GM12878 (cell line): ENCODE data around the gene VAV2. TPM values are rescaled to one million over a fixed set of nuclear protein-coding genes. Genes with fewer than 3 reads are reported as not detected.

Experiments
- ATAC-seq: fragments of 200-7000 bp; cut with Tn5 transposase; 3 replicates; pipeline ENCODE4 v1.9.1; 2020; ENCODE audit warnings: mild to moderate bottlenecking, moderate library complexity
- BruUV-seq: library from RNA; stranded (reverse); fragments of 400-500 nt; replicated peaks from 2 replicates; lab custom pipeline; 2021; lab: Mats Ljungman, UMichigan
- CTCF ChIA-PET: fragments of 300-600 bp; sonication (Branson Sonifier 250); formaldehyde crosslinking; extraction: SDS; loops from one replicate; lab custom pipeline; 2021; ENCODE audit warnings: inconsistent platforms; lab: Yijun Ruan, JAX
- POLR2A ChIA-PET: fragments of 350-600 bp; formaldehyde crosslinking; extraction: SDS; loops from one replicate; lab custom pipeline; 2021; ENCODE audit warnings: inconsistent platforms; lab: Charles Lee
- RAD21 ChIA-PET: fragments of 300-600 bp; sonication (Branson Sonifier 250); formaldehyde crosslinking; loops from one replicate; lab custom pipeline; 2023; ENCODE audit warnings: antibody characterized with exemption; ENCODE audit not compliant: unreplicated experiment; lab: Charles Lee
- SMC1A ChIA-PET: fragments of 300-600 bp; sonication (Branson Sonifier 250); formaldehyde crosslinking; loops from one replicate; lab custom pipeline; 2023; ENCODE audit not compliant: unreplicated experiment, uncharacterized antibody; lab: Charles Lee
- DNase-seq: peaks from one replicate; pipeline ENCODE4 v3.0.0-alpha.2; 2011; ENCODE audit warnings: low read depth, low spot score
- FAIRE-seq: peaks from 3 replicates; lab custom pipeline; 2011; peaks lifted over from hg19 to GRCh38; lab: Jason Lieb, UNC
- H2AFZ ChIP-seq: 2 replicates; pipeline ENCODE4 v1.6.0; 2011; ENCODE audit warnings: low read depth, low read length, control low read depth; ENCODE audit not compliant: control insufficient read depth
- H3K27ac ChIP-seq: 2 replicates; pipeline ENCODE4 v1.5.1; 2011; ENCODE audit warnings: control low read depth; ENCODE audit not compliant: control insufficient read depth, insufficient read depth
- H3K27me3 ChIP-seq, 2 experiments: replicated peaks in 1 of 2; 2 replicates each; pipeline versions ENCODE4 v1.6.0 to v1.6.1; 2011; ENCODE audit warnings: low read length in 1 of 2; ENCODE audit not compliant: control insufficient read depth in 2 of 2, insufficient read depth in 2 of 2
- H3K36me3 ChIP-seq, 2 experiments: 2 replicates each; pipeline ENCODE4 v1.5.1; 2011; ENCODE audit warnings: low read length in 1 of 2; ENCODE audit not compliant: control insufficient read depth in 2 of 2, insufficient read depth in 2 of 2
- H3K4me1 ChIP-seq: 2 replicates; pipeline ENCODE4 v1.6.1; 2011; ENCODE audit warnings: mild to moderate bottlenecking, low read length, moderate library complexity, mixed read lengths; ENCODE audit not compliant: control insufficient read depth, insufficient read depth
- H3K4me2 ChIP-seq: 2 replicates; pipeline ENCODE4 v1.6.0; 2011; ENCODE audit warnings: control low read depth; ENCODE audit not compliant: control insufficient read depth, insufficient read depth
- H3K4me3 ChIP-seq: fragments of 200-600 bp; sonication (generic); 2 replicates; pipeline ENCODE4 v1.5.1; 2016
- H3K79me2 ChIP-seq: 2 replicates; pipeline ENCODE4 v1.6.0; 2011; ENCODE audit warnings: low read length; ENCODE audit not compliant: control insufficient read depth, insufficient read depth
- H3K9ac ChIP-seq: 2 replicates; pipeline ENCODE4 v1.8.0; 2011; ENCODE audit warnings: low read length, control low read depth, mixed read lengths; ENCODE audit not compliant: control insufficient read depth, insufficient read depth
- H3K9me3 ChIP-seq: replicated peaks from 3 replicates; pipeline ENCODE4 v1.5.1; 2011; ENCODE audit warnings: mild to moderate bottlenecking, low read length; ENCODE audit not compliant: control insufficient read depth, insufficient read depth
- H4K20me1 ChIP-seq: 2 replicates; pipeline ENCODE4 v1.6.0; 2011; ENCODE audit not compliant: control insufficient read depth, insufficient read depth
- CEBPB ChIP-seq, 2 experiments: fragments of 150-350 bp in 1 of 2; IDR thresholded peaks; 2 replicates each; pipeline ENCODE4 v1.6.1; 2012 to 2014; ENCODE audit warnings: low read depth in 2 of 2, low read length in 2 of 2, borderline replicate concordance in 1 of 2, inconsistent platforms in 1 of 2
- DPF2 ChIP-seq: fragments of 450-650 bp; IDR thresholded peaks from 2 replicates; pipeline ENCODE4 v1.6.1; 2017; ENCODE audit warnings: mild to moderate bottlenecking
- JUNB ChIP-seq: IDR thresholded peaks from 2 replicates; pipeline ENCODE4 v1.6.1; 2016; ENCODE audit warnings: antibody characterized with exemption, mild to moderate bottlenecking
- MYC ChIP-seq: IDR thresholded peaks from 2 replicates; pipeline ENCODE4 v1.6.1; 2011; ENCODE audit warnings: mild to moderate bottlenecking, low read length, moderate library complexity, inconsistent platforms; ENCODE audit not compliant: insufficient read depth, insufficient replicate concordance, insufficient read length, severe bottlenecking
- SPI1 ChIP-seq: IDR thresholded peaks from 2 replicates; pipeline ENCODE4 v1.6.1; 2011; ENCODE audit warnings: low read depth, mild to moderate bottlenecking, low read length, moderate library complexity, borderline replicate concordance; ENCODE audit not compliant: insufficient read depth
- SREBF2 ChIP-seq: IDR thresholded peaks from 2 replicates; pipeline ENCODE4 v1.6.1; 2012; ENCODE audit warnings: mild to moderate bottlenecking, low read length
- SRF ChIP-seq, 2 experiments: IDR thresholded peaks; 2 replicates each; pipeline ENCODE4 v1.6.1; 2011; ENCODE audit warnings: low read depth in 2 of 2, low read length in 2 of 2, mild to moderate bottlenecking in 1 of 2, moderate library complexity in 1 of 2
- STAT3 ChIP-seq: IDR thresholded peaks from 2 replicates; pipeline ENCODE4 v1.6.1; 2011; ENCODE audit warnings: low read depth, low read length, improper control_type of control experiment
- WGBS: methylation state at CpG from one replicate; pipeline ENCODE4 v1.1.6; 2016; ENCODE audit warnings: low lambda C conversion rate; ENCODE audit not compliant: insufficient replicate concordance, insufficient coverage; ENCODE audit errors: missing lambda C conversion rate; 5-methylcytosine and 5-hydroxymethylcytosine counted together
- in situ Hi-C: fragments of 300-500 bp; cut with MboI; formaldehyde crosslinking; loops from 9 replicates; pipeline ENCODE4 v1.14.3; 2018; ENCODE audit warnings: mixed read lengths
- intact Hi-C: fragments of 100-400 bp; cut with micrococcal nuclease; formaldehyde crosslinking; loops from one replicate; pipeline ENCODE4 v1.14.2; 2022; ENCODE audit not compliant: unreplicated experiment
- polyA plus RNA-seq, 11 experiments: library from polyadenylated mRNA; depleted of rRNA in 4 of 11; unstranded in 6 of 11; stranded (reverse) in 5 of 11; fragments of >200 nt; fragmentation: Nextera tagmentation in 4 of 11; fragmentation: Illumina TruSeq in 1 of 11; extraction: Ambion mirVana in 4 of 11; extraction: Trizol in 1 of 11; gene quantifications; 1 replicate in 1 of 11; 2 replicates in 10 of 11; pipeline versions ENCODE4 v1.2.1 to v1.2.3, GENCODE V29; 2011 to 2016; ENCODE audit warnings: inconsistent platforms in 2 of 11, missing spikeins in 2 of 11, low read depth in 1 of 11
- total RNA-seq, 4 experiments: library from RNA; depleted of rRNA in 3 of 4; stranded (reverse); fragments of >200 nt in 3 of 4; fragmentation: Illumina TruSeq in 1 of 4; extraction: Trizol in 1 of 4; gene quantifications; 2 replicates each; pipeline versions ENCODE4 v1.2.1 to v1.2.3, GENCODE V29; 2013 to 2021
- TF ChIP-seq, protein P1 (sequence below): IDR thresholded peaks from 2 replicates; pipeline ENCODE4 v1.6.1; 2012; ENCODE audit warnings: mild to moderate bottlenecking, low read depth, low read length

VAV2 gene
- total and polyA plus RNA-seq, 10 of the 15 experiments (the other 5 are each of a cell fraction or from before 2014, with no cell fraction given), result 0.13 to 43.9 (median 16.9) TPM

- H3K27ac ChIP-seq, result no peak overlapping the region
- in situ Hi-C loops, result no loop called here
- BruUV-seq, result no TSS peak
- H3K79me2 ChIP-seq, result peaks cover 2% of the 10 kb centered on the region
- 96% methylated on average over 5 of the region's 5 CpGs for WGBS
- ChIA-PET SMC1A (no interaction called here), CTCF (no interaction called here), POLR2A (no interaction called here), RAD21 (no interaction called here)
- H3K27me3 ChIP-seq, result no peaks in the 10 kb centered on the region
- no peak overlapping the region for H2AFZ ChIP-seq
- TF ChIP-seq, protein P1, sequence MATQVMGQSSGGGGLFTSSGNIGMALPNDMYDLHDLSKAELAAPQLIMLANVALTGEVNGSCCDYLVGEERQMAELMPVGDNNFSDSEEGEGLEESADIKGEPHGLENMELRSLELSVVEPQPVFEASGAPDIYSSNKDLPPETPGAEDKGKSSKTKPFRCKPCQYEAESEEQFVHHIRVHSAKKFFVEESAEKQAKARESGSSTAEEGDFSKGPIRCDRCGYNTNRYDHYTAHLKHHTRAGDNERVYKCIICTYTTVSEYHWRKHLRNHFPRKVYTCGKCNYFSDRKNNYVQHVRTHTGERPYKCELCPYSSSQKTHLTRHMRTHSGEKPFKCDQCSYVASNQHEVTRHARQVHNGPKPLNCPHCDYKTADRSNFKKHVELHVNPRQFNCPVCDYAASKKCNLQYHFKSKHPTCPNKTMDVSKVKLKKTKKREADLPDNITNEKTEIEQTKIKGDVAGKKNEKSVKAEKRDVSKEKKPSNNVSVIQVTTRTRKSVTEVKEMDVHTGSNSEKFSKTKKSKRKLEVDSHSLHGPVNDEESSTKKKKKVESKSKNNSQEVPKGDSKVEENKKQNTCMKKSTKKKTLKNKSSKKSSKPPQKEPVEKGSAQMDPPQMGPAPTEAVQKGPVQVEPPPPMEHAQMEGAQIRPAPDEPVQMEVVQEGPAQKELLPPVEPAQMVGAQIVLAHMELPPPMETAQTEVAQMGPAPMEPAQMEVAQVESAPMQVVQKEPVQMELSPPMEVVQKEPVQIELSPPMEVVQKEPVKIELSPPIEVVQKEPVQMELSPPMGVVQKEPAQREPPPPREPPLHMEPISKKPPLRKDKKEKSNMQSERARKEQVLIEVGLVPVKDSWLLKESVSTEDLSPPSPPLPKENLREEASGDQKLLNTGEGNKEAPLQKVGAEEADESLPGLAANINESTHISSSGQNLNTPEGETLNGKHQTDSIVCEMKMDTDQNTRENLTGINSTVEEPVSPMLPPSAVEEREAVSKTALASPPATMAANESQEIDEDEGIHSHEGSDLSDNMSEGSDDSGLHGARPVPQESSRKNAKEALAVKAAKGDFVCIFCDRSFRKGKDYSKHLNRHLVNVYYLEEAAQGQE, result no peak
- TF ChIP-seq STAT3, result no peak
- intact Hi-C loops, result no loop called here
- no peaks in the 10 kb centered on the region for H4K20me1 ChIP-seq
- H3K9me3 ChIP-seq, result no peaks in the 10 kb centered on the region
- ATAC-seq (no peak), FAIRE-seq (no peak), DNase-seq (no peak)
- H3K4me3 ChIP-seq, result no peak overlapping the region
- H3K4me1 ChIP-seq, result no peaks in the 10 kb centered on the region
- no peak overlapping the region for H3K9ac ChIP-seq
- peaks cover 0 to 4% of the 10 kb centered on the region in 2 experiments; a peak in 3 of 4 replicates for H3K36me3 ChIP-seq
- no peak overlapping the region for H3K4me2 ChIP-seq
Observed at GRCh38 chr9:133843250-133843649, 148.9 kb downstream of the VAV2 start.

GRCh38 chr9:133842721-133843227 is 149.3 kb downstream of the VAV2 start:
- intact Hi-C loops (no loop called here), in situ Hi-C loops (no loop called here)
- Histone ChIP-seq H3K36me3 (peaks cover 0 to 4% of the 10 kb centered on the region in 2 experiments; a peak in 3 of 4 replicates), H3K4me2 (no peak overlapping the region), H3K9me3 (no peaks in the 10 kb centered on the region), H3K79me2 (peaks cover 2% of the 10 kb centered on the region), H2AFZ (no peak overlapping the region), H3K27ac (no peak overlapping the region), H3K27me3 (no peaks in the 10 kb centered on the region), H3K4me3 (no peak overlapping the region), H3K9ac (no peak overlapping the region), H3K4me1 (no peaks in the 10 kb centered on the region), H4K20me1 (no peaks in the 10 kb centered on the region)
- BruUV-seq, result no TSS peak
- SMC1A ChIA-PET, result no interaction called here
- FAIRE-seq (no peak), DNase-seq (no peak), ATAC-seq (no peak)
- CTCF ChIA-PET, result no interaction called here
- POLR2A ChIA-PET, result no interaction called here
- no peak for TF ChIP-seq MYC
- no peak for TF ChIP-seq JUNB
- TF ChIP-seq DPF2, result no peak
- TF ChIP-seq SREBF2, result no peak
- TF ChIP-seq SRF (IDR thresholded peaks at IDR 0.05; ENCODE audit: low read depth in 2 of 2, low read length in 2 of 2), result no peak
- no peak for TF ChIP-seq CEBPB (IDR thresholded peaks at IDR 0.05; ENCODE audit: borderline replicate concordance in 1 of 2, low read depth in 2 of 2, low read length in 2 of 2)
- TF ChIP-seq SPI1, result no peak
- RAD21 ChIA-PET, result no interaction called here
- 97% methylated on average over 23 of the region's 23 CpGs for WGBS
